ENCODE measurements around the gene AHI1.
"Not testable (repeated sequence)": the region's sequence is repeated elsewhere in the genome, so short reads cannot be mapped to it uniquely, and the experiment has no call there.

The AHI1 gene

GRCh38 chr6:135254471-135254870 lies 243.1 kb downstream of the AHI1 start:
- H3K4me3 ChIP-seq (ENCODE audit: control insufficient read depth, low read depth, low read length) = no peak overlapping the region
- no peak for TF ChIP-seq CTCF (IDR thresholded peaks at IDR 0.05; ENCODE audit: control insufficient read depth, insufficient read depth, low read depth, low read length, missing control alignments)
- no peak for DNase-seq (ENCODE audit: low read depth)

GRCh38 chr6:135251498-135252441 lies 245.8 kb downstream of the AHI1 start:
- TF ChIP-seq CTCF (IDR thresholded peaks at IDR 0.05; ENCODE audit: control insufficient read depth, insufficient read depth, low read depth, low read length, missing control alignments) = no peak
- no peak for DNase-seq (ENCODE audit: low read depth)
- no peak overlapping the region for H3K4me3 ChIP-seq (ENCODE audit: control insufficient read depth, low read depth, low read length)

GRCh38 chr6:135250751-135251497 lies 246.6 kb downstream of the AHI1 start:
- TF ChIP-seq CTCF (IDR thresholded peaks at IDR 0.05; ENCODE audit: control insufficient read depth, insufficient read depth, low read depth, low read length, missing control alignments) = no peak
- no peak overlapping the region for H3K4me3 ChIP-seq (ENCODE audit: control insufficient read depth, low read depth, low read length)
- no peak for DNase-seq (ENCODE audit: low read depth)

- no peak for DNase-seq (ENCODE audit: low read depth)
- H3K4me3 ChIP-seq (ENCODE audit: control insufficient read depth, low read depth, low read length) = no peak overlapping the region
- no peak for TF ChIP-seq CTCF (IDR thresholded peaks at IDR 0.05; ENCODE audit: control insufficient read depth, insufficient read depth, low read depth, low read length, missing control alignments)
These were observed 247.3 kb downstream of the AHI1 start for GRCh38 chr6:135250234-135250633.

- DNase-seq (ENCODE audit: low read depth) = not testable (repeated sequence)
These were observed 251.0 kb downstream of the AHI1 start for GRCh38 chr6:135246412-135247012.

GRCh38 chr6:135244805-135245204 lies 252.7 kb downstream of the AHI1 start:
- DNase-seq (ENCODE audit: low read depth) = no peak
- no peak overlapping the region for H3K4me3 ChIP-seq (ENCODE audit: control insufficient read depth, low read depth, low read length)
- TF ChIP-seq CTCF (IDR thresholded peaks at IDR 0.05; ENCODE audit: control insufficient read depth, insufficient read depth, low read depth, low read length, missing control alignments) = no peak

More at GRCh38 chr6:135246412-135247012, 251.0 kb downstream of the AHI1 start:
- H3K4me3 ChIP-seq (ENCODE audit: control insufficient read depth, low read depth, low read length) = not testable (repeated sequence)
